HG03060 (cell line): ENCODE measurements around the gene SERGEF.

Experiments
- ATAC-seq: cut with Tn5 transposase; IDR thresholded peaks from one replicate; pipeline ENCODE4 v1.9.1; 2021; ENCODE audit warnings: low read depth, moderate number of reproducible peaks; ENCODE audit not compliant: unreplicated experiment

SERGEF gene

GRCh38 chr11:17740649-17741235 lies 272.1 kb downstream of the SERGEF start:
- no peak for ATAC-seq

- no peak for ATAC-seq
Observed at GRCh38 chr11:17739945-17740338, 272.9 kb downstream of the SERGEF start.

- ATAC-seq = no peak
Observed at GRCh38 chr11:17738151-17738973, 274.5 kb downstream of the SERGEF start.
